Suppressor macrophage treated with lipopolysaccharide for 4 hours (primary cell): ENCODE measurements around the gene SEL1L3.

Experiments
- DNase-seq: peaks from one replicate; pipeline ENCODE4 v3.0.0-alpha.2; 2020

Gene SEL1L3

DNA sequence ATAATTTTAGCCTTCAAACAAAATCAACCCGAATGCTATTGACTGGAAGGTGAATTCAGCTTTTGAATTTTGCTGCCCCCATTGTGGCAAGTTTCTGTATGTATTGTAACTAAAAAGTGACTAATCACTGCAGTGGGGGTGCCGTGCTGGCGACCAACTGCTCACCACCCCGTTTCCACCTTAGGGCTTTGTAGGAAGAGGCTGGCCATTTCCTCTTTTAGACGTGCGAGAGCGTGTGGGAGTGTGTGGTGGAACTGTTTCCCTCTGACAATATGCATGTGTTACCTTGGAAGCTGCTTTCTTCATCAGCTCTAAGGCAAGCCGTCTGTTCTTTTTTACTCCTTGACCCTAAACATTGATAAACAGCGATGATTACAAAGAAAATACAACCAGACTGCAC lies 78.8 kb downstream of the SEL1L3 start:
- DNase-seq = peak; percentile 60

DNA sequence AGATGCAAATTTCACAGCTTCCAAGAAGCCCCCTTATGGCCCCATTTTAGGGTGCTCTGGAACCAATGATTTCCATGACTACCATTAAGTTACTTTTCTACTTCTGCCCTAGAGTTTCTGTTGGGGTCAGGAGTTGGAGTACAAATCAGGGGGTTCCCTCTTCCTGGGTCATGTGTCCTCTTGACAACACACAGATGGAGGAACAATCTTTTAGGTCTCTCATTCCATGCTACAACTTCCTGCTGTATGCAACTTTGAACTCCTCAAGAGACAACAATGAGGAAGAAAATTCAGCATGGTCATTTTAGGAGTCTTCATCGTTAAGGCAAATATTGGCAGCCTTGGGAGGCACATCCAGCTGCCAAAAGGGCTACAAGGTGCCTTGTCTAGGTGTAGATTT lies 79.7 kb downstream of the SEL1L3 start:
- DNase-seq = peak; percentile 13

DNA sequence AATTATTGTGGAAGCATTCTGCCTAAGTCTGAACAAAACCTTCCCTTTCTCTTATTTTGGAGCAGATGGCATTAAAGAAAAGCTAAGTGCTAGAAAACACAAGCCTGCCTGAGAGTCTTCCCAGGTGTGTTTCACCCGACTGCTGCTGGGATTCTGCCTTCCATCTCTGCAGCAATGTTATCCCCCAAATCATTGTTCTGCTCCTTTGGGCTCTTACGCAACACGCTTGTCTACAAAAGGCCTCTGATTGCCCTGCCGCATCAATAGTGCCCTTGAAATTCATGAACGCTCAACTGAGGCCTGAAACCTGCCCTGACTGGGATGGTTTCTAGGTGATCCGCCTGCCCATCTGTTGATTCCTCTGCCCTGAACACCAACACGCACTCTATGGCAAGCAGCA lies 80.3 kb downstream of the SEL1L3 start:
- no peak for DNase-seq

DNA sequence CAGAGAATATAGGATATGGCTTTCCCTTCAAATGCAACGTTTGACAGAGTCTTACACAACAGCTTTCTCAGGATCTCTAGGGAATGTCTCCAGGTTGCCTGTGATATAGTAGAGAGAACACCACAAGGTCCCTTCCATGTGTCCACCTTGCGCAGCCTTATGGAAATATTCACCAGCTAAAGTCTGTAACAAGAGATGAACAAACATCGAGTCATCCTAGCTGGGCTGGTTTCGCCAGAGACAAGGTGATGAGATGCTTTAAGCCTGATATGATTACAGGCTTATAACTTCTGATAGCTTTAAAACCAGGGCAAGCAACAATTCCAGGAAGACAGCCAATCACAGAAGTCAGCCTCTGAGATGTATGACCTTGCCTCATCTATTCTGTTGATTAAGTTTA lies 83.8 kb downstream of the SEL1L3 start:
- DNase-seq = no peak

DNA sequence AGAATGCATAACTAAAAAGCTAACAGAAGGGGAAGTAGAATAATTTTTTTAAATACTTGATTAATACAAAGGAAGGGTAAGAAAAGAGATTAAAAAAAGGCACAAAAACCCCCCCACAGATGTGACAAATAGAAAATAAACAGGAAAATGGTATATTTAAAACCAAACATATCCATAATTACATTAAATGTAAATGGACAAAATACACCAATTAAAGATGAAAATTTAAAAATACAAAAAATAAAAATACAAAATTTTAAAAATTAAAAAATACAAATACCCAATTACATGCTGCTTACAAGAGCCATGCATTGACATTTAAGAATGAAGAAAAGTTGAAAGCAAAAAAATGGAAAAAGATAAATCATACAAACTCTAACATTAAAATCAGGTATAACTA lies 86.0 kb downstream of the SEL1L3 start:
- no peak for DNase-seq

DNA sequence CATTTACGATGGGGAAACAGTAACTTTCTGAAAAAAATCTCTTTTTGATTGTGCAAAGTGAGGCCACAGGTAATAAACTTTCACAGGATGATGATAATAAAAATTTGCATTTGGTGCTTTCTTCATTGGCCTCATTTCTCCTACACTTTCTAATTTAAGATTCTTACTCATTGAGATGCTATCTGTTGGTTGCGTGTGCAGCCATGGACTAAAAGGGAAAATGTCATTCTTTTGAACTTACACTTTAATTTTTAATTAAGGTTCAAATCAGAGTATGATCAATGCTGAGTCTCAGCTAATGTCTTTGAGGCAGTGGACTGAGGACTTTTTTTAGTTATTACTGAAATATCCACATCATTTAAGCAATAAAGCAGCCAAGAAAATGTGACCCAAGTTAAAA lies 87.6 kb downstream of the SEL1L3 start:
- no peak for DNase-seq

DNA sequence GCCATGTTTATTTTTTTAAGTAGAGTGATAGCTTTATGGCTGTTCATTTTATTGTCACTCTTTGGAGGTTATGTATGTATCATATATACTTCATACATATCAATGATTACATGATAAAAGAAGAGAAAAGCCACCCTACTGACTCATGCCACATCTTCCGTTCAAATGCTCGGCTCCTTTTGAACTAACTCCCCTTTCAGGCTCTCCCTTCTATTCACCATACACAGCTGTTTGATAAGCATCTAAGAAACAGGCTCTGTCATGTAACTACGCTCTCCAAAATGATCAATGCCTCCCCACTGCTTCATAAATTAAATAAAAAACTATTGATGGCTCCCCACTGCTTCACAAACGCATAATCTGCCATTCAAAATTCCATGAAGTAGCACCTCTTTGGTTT lies 89.4 kb downstream of the SEL1L3 start:
- no peak for DNase-seq

DNA sequence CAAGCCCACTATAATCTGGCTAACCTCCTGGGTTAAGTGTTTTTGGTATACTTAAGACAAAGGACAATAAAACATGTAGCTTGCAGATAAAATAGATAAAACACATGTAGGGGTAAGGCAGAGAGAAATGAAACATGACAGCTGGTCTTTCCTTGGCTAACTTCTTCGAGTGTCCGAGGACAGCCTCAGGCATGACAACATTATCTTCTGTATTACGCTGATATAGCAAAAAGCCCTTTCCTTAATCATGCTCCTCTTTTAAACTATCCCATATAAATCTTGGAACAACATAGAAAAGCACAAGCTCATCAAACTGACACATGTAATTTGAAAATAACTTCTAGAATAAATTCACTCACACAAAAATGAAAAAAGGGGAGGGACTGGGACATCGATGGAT lies 91.1 kb downstream of the SEL1L3 start:
- DNase-seq = no peak

DNA sequence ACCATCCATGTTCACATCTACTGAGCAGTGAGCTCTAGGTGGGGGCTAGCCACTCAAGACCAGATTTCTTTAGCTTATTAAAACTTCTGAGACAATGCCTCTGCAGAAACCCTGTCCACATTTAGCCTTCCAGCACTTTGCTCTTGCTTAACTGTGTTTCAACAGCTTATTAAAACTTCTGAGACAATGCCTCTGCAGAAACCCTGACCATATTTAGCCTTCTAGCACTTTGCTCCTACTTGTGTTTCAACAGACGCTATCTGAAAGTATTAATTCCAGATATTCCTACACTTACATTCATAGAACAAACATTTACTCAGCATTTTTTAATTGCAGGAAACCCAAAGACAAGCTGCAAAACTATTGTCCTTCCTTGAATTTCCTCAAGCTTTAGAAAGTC lies 91.9 kb downstream of the SEL1L3 start:
- DNase-seq = no peak

DNA sequence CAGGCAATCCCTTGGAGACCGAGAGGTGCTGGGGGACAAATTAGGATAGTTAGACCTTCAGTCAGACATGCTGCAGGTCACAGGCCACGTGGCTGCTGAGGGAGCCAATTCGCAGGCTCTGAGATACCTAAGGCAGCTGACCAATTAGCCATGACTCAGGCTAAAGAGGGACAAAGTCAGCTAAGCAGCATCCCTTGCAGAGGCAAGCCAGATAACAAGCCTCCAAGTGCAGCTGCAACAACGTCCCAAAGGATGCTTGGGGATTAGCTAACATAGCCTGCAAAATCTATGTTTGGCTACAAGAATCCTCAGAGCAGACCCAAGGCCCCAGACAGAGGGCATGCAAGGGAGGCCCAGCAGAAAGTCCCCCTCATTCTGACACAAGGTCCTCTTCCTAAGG lies 93.5 kb downstream of the SEL1L3 start:
- no peak for DNase-seq

DNA sequence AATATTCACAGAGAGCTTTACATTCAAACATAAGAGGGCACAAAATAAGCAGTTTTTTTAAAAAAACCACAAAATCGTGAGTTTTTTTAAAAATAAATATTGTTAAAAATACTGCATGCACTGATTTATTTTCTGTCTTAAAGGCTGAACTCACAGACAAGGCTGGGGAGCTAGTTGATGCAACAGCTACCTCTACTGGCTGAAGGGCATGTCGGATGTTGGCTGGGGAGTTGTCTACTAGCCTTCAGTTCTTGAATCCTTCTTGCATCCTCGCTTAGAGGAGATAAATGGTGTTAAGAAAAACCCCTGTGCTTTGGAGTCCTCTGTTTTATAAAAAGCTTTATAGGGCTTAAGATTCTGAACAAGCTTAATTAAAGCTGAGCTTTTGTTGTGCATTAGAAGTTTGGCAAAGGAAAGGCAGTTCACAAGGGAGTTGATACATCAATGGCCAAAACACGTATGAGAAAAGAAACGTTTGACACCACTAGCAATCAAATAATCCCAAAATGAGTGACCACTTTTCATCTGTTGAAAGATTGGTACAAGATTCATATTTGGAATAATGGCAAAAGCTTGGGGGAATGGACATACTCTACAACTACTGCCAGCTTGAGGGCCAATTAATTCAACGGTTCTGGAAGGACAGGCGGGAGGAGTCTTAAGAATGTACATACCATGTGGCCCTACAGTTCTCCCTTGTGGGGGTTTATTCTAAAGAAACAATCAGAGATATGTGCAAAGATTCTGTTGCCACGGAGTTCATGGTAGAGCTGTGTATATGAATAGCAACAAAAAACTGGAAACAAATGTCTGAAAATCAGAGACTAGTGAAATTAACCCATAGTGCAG lies 94.7 kb downstream of the SEL1L3 start:
- peak; percentile 57 for DNase-seq

DNA sequence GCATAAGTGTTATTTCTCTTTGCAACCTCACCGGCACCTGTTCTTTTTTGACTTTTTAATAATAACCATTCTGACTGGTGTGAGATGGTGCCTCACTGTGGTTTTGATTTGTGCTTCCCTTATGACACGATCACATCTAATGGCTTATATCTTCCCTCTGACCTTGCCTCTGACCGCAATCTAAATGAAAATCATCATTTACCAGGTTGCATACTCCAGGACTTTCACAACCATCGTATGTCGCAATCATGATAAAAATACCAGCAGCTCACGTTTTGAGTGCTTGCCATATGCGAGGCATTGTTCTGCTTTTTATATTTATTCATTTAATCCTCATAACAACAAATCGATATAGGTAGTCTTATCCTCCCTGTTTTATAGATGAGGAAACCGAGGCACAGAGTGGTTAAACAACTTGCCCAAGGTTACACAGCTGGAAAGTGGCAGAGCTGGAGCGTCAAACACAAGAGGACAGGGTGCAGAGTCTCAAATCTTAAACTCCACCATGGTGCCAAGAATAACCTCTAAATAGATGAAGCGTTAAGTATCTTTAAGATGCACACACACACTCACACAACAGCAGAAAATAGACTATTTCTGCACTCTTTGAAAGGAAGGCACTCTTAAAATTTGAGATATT lies 102.2 kb downstream of the SEL1L3 start:
- DNase-seq = peak; percentile 50

DNA sequence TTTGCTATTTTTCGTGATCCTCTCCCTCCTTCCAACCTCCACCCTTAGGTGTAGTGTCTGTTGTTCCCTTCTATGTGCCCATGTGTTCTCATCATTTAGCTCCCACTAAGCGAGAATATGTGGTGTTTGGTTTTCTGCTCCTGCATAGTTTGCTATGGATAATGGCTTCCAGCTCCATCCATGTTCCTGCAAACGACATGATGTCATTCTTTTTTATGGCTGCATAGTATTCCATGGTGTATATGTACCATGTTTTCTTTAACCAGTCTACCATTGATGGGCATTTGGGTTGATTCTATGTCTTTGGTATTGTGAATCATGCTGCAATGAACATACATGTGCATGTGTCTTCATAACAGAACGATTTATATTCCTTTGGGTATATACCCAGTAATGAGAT lies 102.7 kb downstream of the SEL1L3 start:
- DNase-seq = no peak

DNA sequence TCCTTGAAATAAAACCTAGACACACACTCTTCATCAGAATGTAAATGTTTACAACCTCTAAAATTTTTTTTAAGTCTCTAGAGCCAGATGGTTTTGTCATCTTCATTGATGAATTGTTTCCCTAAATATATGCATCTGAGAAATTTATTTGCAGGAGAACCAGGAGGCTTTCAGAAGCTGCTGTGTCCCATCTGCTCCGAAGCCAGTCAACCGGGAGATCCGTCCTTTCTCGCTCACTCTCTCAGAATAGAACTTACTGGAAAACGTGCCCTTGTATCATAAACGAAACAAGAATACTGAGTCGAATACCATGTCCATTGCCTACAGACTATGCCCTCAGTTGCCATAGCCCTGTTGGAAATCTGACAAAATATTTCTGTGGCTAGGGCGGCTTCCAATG lies 103.7 kb downstream of the SEL1L3 start:
- no peak for DNase-seq

DNA sequence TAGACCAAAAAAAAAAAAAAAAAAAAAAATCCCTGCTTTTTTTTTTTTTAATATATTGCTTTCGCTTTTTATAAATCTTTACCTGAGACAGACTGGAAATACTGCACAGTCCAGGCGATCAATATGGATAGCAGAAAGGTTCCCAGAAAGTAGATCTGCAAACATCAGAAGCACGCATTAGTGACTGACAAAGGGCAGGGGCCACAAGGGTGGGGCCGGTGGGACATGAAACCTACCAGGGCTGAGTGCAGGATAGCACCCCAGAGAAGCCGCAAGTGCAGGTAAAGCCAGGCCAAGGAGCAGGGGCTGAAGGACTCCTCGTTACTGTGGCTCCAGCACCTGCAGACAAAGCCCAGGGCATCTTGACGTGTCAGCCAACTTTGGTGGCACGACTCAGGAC lies 105.3 kb downstream of the SEL1L3 start:
- no peak for DNase-seq

DNA sequence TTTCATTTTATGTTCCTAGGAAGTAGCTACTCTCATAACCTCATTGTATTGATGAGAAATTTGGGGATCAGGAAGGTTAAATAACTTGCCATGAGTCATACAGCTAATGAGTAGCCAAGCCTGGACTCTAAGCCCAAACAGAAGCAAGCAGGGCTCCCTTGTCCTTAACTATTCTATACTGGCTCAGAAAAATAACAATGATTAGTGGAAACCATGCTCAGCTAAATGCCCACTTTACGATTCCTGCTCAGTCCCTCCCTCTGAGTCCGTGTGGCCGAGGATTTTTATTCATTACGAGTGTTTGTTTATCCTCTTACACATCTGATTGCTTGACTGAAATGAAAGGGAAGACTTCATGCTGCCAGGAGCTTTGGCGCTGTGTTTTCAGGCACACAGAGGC lies 106.3 kb downstream of the SEL1L3 start:
- DNase-seq = no peak

DNA sequence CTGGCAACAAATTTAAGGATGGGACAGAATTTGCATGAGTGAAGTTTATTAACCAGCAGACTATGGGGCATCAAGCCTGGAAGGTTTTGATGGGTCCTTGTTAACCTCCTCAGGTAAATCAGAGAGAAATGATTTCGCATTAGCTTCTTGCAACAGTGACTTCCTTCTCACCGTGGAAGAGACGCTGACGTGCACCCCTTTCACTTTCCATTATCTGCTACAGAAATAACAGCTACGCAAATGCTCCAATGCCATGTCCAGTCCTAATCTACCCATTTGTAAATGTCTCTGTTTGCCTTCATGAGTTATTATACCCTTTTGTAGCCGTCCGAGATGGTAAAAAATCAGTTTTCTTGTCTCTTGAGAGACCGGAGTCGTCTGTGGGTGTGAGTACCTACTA lies 106.9 kb downstream of the SEL1L3 start:
- DNase-seq = no peak

DNA sequence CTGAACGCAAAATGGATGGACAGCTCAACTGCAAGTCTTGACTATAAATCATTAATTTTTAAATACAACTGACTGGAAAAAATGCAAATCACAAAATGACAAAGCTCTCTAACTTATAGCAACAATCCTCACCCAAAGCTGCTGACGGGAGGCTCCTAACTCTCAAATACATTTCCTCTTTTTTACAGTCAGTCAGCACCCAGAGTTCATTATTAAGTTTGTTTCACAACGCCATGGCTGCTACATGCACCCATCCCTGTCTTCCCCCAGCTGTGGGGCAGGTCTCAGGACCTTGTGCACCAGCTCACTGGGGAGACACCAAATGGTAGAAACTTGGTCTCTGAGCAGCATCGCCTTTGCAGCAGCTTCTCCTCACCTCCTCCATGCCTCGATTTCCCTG lies 109.5 kb downstream of the SEL1L3 start:
- DNase-seq = peak; percentile 28

DNA sequence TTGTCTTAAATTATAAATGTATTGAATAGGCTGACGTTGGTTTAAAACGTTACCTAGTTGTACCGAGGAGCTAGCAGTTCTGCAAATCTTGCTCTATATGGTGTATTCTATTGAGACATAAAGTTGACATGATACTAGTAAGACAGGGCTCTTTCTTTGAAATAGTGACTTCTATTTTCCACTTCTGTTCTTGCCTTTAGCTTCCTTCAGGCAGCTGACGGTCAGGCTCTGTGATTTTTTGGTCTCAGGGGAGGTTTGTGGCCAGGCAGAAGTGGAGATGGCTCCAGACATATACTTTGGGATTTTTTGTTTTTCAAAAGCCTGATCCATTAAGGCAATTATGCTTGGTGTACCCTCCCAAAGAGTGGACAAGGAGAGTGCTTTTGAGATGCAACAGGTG lies 111.9 kb downstream of the SEL1L3 start:
- DNase-seq = no peak

DNA sequence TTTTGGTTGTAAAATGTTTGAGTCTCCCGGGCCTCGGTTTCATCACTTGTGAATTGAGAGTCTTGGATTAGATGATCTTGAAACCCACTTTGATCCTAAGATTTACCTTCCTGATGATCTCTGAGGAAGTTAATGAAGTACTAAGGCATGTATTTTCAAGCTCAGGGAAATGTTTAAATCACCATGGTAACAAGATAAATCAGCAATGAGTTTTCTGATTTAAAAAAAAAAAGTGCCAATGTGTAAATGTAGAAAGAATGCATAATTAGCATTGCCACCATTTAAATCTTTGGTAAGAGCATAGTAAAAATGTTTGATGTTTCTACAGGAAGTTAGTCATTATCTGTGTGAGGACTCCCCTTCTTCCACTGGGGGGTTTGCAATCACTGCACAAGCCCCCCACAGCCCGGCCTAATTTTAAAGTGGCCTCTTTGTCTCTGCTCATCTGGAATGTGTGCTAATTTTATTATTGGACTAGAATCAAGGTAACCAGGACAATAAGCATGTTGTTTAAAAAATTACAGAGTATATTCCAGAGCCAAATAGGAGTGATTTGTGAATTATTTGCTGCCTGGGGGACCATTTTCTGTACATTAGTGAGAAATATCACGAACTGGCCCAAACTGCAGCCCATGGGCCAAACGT lies 113.5 kb downstream of the SEL1L3 start:
- no peak for DNase-seq

DNA sequence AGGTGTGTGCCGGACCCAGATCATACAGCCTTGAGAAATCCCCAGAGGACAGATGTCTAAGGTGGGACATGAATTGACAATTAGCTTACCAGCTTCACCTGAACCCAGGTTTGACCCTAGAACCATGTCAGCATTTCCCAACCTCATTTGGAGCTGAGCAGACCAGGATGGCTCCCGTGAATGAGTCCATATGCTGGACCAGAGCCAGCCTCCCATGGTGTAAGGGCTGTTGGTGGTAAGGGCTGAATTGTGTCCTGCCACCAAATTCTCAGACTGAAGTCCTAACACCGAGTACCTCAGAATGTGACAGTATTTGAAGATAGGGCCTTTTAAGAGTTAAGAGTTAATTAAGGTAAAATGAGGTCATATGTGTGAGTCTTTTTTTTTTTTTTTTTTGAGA lies 118.8 kb downstream of the SEL1L3 start:
- no peak for DNase-seq

DNA sequence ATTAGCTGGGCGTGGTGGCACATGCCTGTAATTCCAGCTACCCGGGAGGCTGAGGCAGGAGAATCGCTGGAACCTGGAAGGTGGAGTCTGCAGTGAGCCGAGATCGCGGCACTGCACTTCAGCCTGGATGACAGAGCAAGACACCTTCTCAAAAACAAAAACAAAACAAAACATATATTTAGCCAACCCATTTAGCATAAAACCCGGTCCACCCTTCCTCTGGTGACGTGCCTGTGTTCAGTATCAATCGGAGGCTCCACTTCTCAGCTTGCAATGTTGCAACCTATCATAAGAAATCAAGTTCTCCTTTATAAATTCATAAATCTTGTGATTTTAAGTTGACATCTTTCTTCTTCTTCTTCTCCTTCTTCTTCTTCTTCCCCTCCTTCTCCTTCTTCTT lies 133.2 kb downstream of the SEL1L3 start:
- DNase-seq = no peak

DNA sequence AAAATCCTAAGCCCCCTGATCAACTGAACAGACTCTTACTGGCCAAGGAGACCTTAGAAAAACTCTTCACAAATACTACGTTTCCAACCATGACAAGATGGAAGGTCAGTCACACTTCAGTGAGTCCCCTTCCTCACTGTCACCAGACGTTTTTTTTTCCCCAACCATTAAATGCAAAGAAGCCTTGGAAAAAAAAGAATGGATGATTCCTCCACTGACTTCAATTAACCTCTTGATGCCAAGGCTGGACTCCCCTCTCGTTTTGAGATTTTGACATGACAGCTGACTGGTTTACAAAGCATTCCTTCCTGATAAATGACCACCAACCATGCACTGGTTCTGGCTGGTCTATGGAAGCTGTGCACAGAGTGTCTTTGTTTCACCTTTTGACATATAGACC lies 133.9 kb downstream of the SEL1L3 start:
- no peak for DNase-seq
